GM19025 (cell line): ENCODE measurements around the gene MAST2.

ENCODE experiments used
- ATAC-seq: cut with Tn5 transposase; IDR thresholded peaks from one replicate; pipeline ENCODE4 v1.9.1; 2021; ENCODE audit warnings: mild to moderate bottlenecking, low read depth, moderate library complexity; ENCODE audit not compliant: unreplicated experiment

MAST2 gene

DNA sequence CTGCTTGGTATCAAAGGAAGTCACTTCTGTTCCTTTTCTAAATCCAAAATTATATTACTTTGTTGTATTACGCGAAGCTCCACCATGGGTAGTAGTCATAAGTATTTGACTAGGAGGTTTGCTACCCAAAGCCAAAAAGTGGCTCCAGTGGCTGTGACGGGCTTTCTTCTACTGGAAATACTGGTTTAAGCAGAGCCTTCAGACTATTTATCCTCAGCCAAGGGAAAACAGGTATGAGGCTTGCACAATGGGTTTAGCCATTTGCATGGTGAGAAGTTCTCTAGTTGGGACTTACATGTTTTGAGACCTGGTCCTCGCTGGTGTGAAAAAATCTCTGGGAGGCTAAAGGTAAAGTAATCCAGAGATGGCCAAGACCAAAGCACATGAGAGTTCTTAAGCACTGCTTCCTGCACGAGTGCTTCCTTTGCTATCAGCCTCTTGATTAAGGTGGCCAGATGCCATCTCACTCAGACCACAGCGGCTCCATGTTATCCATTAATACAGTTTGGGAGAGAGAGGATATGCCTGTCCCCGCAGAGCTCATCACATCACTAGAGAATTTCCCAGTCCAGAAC is 207.8 kb downstream of the MAST2 start:
- no peak for ATAC-seq

DNA sequence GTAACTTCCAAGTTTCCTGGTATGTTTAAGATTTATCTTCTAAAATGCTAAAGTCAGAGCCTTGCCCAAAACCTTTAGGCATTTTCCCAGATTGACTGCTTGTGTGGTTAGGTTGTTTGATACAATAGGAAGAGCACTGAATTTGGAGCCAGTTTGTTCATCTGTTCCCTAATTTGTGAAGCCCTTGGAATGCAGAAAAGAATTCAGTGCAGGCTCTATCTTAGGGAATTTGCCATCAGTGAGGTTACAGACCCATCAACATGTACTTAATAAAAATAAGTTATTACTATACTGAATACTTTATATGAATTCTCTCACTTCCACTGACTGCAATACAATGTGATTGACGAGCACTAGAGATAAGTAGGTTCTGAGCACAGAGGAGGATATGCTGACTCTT is 208.8 kb downstream of the MAST2 start:
- ATAC-seq, result no peak

DNA sequence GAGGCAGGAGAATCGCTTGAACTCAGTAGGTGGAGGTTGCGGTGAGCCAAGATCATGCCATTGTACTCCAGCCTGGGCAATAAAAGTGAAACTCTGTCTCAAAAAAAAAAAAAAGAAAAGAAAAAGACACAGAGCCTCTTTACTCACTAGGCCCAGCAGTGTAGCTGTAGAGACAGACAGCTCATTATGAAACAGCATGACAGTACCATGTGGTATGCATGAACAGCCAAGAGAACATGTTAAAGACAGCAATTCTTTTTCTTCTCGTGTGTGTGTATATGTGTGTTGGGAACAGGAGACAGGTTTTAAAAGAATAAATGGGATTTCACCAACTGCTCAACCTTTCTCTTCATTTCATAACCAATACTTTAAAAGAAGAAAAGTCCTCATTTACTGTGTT is 210.2 kb downstream of the MAST2 start:
- no peak for ATAC-seq

DNA sequence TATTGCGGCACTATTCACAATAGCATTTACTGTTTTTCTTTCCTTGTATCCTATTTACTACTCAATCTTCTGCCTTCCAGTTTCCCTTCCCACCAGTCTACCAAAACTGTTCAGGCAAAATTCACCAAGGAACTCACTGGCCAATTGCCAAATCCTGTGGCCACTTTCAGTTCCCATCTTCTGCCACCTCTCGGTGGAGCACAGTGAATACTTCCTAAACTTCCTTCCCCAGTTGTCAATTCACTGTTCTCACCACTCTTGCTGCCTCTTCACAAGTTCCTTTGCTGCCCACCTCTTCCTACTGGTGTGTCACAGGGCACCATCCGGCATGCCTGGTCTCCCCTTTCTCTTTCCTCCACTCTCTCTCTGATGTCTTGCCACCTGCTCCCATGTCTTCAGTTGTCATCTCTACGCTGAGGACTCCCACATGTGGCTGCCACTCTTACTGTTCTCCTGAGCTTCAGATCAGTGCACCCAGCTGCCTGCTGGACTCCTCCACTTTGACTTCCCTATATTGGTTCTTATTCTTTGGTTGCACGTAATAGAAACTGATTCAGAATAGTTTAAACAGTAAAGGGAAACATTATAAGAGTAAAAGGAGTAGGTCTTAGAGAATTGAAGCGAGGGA is 214.6 kb downstream of the MAST2 start:
- no peak for ATAC-seq

DNA sequence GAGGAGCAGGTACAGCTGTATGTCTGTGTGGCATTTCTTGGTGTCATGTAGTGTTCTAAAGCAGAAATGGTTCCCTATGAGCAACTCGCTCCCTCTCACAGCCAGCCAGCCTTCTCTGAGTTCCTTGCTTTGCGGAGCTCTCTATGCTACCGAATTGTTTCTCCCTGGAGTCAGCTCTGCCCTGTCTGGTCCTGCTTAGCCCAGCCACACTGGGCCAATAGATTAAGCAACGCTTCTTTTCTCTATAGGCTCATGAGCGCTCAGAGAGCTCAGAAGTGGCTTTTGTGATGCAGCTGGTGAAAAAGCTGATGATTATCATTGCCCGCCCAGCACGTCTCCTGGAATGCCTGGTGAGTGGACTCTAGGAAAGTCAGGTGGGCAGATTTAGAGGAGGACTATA is 215.9 kb downstream of the MAST2 start:
- ATAC-seq, result no peak

- no peak for ATAC-seq
Observed at GRCh38 chr1:46020010-46020409, 216.6 kb downstream of the MAST2 start.

DNA sequence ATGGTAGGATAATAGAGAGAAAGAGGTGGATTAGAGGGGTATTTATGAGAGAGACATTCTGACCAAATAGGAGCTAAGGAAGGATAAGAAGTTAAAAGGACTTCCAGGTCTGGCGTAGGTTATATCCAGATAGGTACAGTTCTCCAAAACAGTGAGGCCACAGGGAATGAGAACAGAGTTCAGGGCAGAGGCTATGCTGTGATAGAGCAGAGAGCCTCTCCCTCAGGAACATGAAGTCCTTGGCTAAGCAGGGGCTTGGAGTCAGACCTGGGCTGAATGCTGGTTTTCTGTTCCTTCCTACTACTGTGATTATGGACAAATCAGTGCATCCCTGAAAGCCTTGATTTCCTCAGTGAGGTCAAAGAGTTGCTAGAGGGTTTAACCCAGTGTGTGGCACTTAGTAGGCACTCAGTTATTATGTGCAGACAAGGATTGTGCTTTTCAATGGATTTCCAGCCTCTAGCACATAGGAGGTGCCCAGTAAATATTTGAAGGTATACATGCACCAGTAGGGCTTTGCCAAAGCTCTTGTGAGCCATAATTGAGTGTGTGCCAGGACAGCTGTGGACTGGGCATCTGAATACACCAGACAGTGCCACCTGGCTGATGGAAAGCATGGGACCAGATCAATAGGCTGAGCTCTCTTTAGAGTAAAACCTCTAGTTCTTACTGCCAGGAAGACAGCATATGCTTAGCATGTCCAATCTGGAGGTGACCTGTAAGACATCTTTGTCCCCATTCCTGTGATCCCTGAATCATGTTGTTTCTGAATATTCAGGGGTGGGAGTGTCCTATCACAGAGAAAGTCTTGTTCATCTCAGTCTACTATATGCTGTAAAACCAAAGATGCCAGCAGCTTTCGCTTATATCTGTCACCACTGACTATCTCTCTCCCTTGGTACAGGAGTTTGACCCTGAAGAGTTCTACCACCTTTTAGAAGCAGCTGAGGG is 217.9 kb downstream of the MAST2 start:
- no peak for ATAC-seq

DNA sequence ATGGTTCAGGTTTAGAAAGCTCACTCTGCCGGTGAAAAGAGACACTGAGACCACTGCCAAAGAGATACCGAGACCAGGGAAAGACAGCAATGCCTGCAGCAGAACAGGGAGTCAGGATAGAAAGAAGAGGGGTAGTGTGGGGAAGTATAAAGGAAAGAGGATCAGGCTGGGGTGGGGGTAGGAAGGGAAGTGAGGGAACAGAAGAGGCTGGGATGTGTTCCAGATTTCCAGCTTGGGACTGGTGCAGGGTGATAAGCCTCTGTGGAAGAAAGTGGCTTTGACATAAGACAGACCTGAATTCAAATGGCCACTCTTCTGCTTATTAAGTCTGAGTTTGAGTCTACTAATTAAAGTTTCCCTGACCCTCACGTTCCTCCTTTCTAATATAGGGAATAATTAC is 223.1 kb downstream of the MAST2 start:
- ATAC-seq, result no peak

DNA sequence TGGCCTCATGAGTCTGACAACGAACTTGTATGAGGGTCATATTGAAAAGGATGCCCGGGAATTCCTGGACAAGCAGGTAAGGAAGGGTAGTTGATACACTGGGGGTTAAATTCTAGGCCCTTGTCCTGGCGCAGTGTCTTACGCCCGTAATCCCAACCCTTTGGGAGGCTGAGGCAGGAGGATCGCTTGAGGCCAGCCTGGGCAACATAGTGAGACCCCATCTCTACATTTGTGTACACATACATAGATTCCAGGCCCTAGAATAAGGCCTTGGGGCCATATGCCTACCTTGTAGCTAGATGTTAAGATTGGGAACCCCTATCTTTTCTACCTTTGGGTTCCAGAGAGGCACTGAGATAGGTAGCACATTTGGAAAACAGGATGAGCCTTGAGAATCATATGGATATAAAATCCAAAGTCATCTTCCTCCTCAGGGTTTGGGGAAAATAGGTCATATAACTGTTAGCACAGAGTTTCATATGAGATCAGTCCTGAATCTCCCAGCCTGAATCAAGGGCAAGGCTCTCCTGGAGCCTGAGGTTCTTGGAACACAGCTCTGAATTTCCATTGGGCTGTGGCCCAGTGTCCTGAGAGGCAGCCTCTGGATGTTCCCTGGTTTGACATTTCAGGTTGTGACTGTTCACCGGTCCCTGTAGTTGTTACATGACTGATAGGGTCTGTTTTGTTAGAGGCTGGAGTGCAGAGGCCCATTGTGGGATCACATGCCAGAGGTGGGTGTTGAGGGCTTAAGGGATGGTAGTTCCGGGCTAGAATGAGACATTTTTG is 224.6 kb downstream of the MAST2 start:
- ATAC-seq, result no peak

DNA sequence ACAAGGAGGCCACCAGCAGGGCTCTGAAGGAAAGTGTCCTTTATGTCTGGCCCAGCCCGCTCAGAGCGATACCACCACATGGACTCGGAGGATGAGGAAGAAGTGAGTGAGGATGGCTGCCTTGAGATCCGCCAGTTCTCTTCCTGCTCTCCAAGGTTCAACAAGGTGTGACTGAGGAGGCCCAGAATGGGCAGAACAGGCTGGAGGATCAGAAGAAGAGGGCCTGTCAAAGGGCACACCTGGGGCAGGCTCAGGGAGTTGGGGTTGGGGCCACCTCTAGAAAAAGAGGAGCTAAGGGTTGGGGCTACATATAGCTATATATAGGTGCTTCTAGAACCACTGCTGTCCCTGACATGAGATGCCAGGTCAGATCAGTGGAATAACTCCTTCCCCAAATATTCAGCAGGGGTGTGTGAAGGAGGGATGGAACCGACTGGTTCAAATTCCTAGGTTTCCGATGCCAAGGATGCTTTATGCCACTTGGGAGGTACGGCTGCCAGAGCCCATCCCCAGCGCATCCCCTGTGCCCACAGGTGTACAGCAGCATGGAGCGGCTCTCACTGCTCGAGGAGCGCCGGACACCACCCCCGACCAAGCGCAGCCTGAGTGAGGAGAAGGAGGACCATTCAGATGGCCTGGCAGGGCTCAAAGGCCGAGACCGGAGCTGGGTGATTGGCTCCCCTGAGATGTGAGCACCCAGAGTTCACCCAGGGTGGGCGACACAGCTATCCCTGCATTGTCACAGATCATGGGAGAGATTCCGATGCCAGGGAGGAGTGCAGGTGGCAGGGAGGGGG is 226.9 kb downstream of the MAST2 start:
- ATAC-seq, result no peak

DNA sequence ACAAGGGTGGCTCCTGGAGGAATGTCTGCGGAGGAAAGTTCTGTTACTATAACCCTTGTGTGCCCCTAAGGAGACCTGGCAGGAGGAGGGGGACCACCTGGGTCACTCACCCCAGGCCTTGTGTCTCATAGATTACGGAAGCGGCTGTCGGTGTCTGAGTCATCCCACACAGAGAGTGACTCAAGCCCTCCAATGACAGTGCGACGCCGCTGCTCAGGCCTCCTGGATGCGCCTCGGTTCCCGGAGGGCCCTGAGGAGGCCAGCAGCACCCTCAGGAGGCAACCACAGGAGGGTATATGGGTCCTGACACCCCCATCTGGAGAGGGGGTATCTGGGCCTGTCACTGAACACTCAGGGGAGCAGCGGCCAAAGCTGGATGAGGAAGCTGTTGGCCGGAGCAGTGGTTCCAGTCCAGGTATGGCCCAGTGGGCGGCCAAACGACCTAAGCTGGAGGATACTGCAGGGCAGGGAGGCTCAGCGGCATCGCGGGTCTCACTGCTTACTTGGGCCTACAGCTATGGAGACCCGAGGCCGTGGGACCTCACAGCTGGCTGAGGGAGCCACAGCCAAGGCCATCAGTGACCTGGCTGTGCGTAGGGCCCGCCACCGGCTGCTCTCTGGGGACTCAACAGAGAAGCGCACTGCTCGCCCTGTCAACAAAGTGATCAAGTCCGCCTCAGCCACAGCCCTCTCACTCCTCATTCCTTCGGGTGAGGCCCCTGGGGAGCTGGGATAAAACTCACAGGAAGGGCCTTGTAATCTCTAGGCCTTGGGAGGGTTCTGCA is 227.7 kb downstream of the MAST2 start:
- ATAC-seq, result no peak

DNA sequence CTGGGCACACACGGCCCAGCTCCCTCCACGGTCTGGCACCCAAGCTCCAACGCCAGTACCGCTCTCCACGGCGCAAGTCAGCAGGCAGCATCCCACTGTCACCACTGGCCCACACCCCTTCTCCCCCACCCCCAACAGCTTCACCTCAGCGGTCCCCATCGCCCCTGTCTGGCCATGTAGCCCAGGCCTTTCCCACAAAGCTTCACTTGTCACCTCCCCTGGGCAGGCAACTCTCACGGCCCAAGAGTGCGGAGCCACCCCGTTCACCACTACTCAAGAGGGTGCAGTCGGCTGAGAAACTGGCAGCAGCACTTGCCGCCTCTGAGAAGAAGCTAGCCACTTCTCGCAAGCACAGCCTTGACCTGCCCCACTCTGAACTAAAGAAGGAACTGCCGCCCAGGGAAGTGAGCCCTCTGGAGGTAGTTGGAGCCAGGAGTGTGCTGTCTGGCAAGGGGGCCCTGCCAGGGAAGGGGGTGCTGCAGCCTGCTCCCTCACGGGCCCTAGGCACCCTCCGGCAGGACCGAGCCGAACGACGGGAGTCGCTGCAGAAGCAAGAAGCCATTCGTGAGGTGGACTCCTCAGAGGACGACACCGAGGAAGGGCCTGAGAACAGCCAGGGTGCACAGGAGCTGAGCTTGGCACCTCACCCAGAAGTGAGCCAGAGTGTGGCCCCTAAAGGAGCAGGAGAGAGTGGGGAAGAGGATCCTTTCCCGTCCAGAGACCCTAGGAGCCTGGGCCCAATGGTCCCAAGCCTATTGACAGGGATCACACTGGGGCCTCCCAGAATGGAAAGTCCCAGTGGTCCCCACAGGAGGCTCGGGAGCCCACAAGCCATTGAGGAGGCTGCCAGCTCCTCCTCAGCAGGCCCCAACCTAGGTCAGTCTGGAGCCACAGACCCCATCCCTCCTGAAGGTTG is 231.4 kb downstream of the MAST2 start:
- ATAC-seq, result no peak

- no peak for ATAC-seq
Observed at GRCh38 chr1:46036894-46037839, 233.8 kb downstream of the MAST2 start.

DNA sequence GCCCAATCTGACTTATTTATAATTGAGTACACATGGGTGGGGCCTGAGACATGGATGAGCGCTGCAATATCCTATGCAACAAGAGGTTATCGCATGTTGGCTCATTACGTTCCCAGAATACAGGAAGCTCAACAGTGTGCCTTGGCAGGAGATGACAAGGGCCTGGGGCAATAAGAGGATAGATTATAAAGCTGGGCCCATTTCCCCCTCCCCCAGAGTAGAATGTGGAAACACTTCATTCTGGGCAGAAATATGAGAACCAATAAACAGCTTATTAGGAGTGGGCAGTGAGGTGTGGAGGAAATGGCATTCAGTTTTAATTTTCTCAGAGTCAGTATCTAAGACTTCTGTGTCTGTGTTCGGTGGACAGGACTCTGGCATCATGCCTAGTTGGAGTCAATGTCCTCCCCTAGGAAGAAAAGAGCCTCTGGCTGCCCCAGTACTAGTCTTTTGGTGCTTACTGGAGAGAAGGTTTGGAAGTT is 236.2 kb downstream of the MAST2 start:
- no peak for ATAC-seq

- ATAC-seq, result no peak
Observed at GRCh38 chr1:46041551-46041950, 238.1 kb downstream of the MAST2 start.

DNA sequence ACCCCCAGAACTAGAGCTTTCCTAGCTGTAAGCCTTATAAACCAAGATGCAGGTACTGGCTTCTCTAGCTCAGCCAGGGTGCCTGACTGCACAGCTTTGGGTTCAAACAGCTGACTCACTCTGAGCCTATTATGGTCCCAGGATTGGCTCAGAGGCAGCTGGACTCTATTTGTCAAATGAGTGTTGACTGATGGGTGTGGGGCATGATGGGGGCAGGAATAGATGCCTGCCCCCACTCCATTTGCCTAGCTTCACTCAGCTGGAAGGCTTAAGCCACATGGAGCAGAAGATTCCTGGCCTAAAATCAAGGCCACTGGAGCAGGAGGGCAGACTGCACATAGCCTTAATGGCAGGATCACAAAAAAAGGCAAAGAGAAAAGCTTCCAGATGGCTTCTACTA is 238.6 kb downstream of the MAST2 start:
- no peak for ATAC-seq

DNA sequence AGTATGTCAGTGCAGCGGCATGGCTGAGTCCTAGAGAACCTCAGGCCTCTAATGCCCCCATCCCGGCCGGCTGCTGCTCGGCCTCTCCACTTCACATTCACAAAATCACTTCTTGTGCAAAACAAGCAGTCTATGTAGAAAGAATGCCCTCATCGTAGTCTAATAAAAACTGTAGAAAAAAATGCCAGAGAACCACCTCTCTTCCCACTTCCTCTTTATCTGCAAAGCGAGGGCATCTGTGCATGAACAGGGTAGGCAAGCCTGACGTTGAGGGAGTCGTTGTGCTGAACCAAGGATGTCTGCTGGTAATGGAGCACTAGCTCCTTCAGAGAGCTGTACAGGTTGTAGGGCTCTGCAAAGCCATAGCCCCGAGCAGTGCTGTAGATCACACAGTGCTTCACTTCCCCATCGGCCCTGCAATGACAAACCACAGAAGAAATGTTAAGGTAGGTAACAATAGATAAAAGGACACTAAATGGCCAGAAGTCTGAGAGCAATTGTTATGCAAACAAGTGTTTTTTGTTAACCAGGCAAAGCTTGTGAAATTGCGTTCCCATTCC is 240.1 kb downstream of the MAST2 start:
- ATAC-seq, result peak; percentile 66
